ENCODE measurements around the gene C1orf35.

GRCh38 chr1:228094432-228095016 is 8.6 kb downstream of the C1orf35 start:
- TF ChIP-seq YY1 (IDR thresholded peaks at IDR 0.05) (no peak), CTCF (IDR thresholded peaks at IDR 0.05; ENCODE audit: low read depth, low read length, missing input control) (no peak), ATF3 (IDR thresholded peaks at IDR 0.05) (no peak), RXRA (IDR thresholded peaks at IDR 0.05) (no peak), SP1 (IDR thresholded peaks at IDR 0.05) (no peak), JUND (IDR thresholded peaks at IDR 0.05) (no peak), REST (IDR thresholded peaks at IDR 0.05) (no peak), RAD21 (IDR thresholded peaks at IDR 0.05) (no peak), GABPA (IDR thresholded peaks at IDR 0.05 in 1 of 2, conservative IDR thresholded peaks at IDR 0.05 in 1 of 2) (no peak), TAF1 (conservative IDR thresholded peaks at IDR 0.05) (no peak), HNF4A (conservative IDR thresholded peaks at IDR 0.05) (no peak)
- TF ChIP-seq, protein P1, sequence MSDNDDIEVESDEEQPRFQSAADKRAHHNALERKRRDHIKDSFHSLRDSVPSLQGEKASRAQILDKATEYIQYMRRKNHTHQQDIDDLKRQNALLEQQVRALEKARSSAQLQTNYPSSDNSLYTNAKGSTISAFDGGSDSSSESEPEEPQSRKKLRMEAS (IDR thresholded peaks at IDR 0.05), result no peak

Data from liver (tissue), 3 donors.